SH-SY5Y (cell line): ENCODE results near the gene SLC22A16.

Experiments used
- GATA2 ChIP-seq: IDR thresholded peaks from 2 replicates; pipeline ENCODE4 v1.6.1; 2011; ENCODE audit warnings: mild to moderate bottlenecking, low read depth, low read length
- GATA3 ChIP-seq: IDR thresholded peaks from 2 replicates; pipeline ENCODE4 v1.6.1; 2011; ENCODE audit warnings: low read depth, mild to moderate bottlenecking, low read length, moderate library complexity

Gene SLC22A16

GRCh38 chr6:110401585-110402176 lies 74.7 kb downstream of the SLC22A16 start:
- TF ChIP-seq GATA3, result no peak
- no peak for TF ChIP-seq GATA2

DNA sequence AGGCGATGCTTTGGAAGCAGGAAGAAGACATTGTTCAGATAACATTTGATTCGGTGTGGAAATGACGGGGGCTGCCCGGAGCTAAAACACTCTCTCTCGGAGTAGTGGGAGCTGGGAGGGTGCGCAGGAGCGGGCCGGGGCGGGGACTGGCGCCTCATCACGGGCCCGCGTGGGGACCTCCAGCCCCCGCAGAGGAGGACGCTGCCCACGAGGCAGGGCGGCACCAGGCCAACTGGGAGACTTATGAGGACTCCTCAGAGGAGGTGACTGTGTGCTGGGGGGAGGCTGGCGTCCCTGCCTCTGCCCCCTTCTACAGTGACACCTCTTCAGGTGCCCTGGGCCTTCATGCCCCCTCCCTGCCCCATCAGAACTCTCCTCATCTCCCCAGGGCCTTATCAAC lies 76.2 kb downstream of the SLC22A16 start:
- no peak for TF ChIP-seq GATA3
- no peak for TF ChIP-seq GATA2

DNA sequence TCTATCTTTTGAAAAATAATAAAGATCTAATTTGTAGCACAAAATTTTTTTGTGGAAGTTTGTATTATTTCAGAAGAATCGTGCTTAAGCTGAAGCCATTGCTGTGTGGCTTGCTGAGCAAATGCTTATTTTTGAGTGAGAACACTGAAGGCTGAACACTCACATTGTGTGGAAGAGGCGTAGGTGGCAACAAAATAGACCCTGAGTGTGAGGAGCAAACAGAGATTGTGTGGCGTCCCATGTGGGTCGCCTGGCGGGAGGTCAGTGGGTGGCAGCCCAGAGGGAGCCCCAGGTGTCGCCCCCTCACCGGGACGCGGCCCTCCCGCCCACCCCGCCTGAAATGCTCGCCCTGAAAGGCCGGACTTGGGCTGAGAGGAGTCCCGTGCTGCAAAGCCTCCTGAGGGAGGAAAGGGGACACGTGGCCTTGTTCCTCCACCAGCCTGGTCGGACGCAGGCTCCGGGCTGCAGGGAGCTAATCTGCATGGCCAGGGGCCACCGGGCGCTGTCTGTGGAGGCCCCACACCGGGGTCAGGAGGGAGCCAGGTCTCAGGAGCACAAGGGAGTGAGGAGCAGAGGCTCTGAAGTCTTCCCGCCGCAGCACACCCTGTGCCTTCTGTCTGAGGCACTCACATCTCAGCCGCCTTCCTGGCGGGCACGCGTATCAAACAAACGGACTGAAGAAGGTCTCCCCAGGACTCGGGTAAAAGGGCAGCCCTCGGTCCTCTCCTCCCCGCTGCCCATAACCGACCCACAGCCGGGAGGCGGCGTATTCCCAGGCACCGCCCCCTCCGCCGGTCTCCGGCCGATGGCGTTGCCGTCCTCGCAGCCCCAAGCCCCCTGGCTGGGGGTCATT lies 77.0 kb downstream of the SLC22A16 start:
- TF ChIP-seq GATA2 (no peak), GATA3 (no peak)

- TF ChIP-seq GATA2, result no peak
- no peak for TF ChIP-seq GATA3
Observed at GRCh38 chr6:110398778-110399177, 77.6 kb downstream of the SLC22A16 start.

GRCh38 chr6:110395221-110395620 lies 81.2 kb downstream of the SLC22A16 start:
- TF ChIP-seq GATA3 (no peak), GATA2 (no peak)

DNA sequence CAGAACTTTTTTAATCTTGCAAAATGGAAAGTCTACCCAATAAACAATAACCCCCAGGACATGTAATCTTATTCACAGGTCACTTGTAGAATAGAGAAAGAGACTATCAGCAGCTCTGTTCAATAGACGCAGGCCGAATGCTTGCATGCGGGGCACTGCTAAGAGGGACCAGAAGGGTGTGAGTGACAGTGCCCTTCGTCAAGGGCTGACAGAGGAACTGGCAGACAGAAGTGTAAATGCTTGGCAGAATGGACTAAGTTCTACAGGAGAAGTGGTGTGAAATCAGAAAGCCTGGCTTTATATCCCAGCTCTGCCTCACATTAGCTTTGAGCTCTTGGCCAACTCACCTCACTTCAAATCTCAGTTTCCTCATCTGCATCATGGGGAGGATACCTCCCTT lies 82.0 kb downstream of the SLC22A16 start:
- TF ChIP-seq GATA3 (no peak), GATA2 (no peak)

- no peak for TF ChIP-seq GATA2
- no peak for TF ChIP-seq GATA3
Observed at GRCh38 chr6:110392727-110393126, 83.7 kb downstream of the SLC22A16 start.

DNA sequence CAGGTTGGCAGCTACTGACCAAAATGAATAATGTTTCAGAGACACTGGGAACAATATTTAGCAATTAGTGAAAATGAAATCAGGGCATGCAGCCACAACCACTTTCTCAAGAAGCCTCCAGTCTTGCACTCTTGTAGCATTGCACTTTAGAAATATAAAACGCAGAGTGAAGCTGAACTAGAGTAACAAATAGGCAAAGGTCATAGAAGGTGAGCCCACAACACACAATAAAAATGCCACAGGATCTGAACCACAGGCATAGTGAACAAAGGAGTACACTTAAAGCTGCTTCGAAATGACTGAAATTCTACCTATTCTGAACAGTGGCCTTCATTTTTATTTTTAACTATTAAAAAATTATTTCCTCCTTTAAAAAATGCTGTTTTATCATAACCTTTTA lies 86.0 kb downstream of the SLC22A16 start:
- TF ChIP-seq GATA3, result no peak
- no peak for TF ChIP-seq GATA2

- TF ChIP-seq GATA2 (peak; percentile 19; the same call in 1 of the 2 replicates), GATA3 (no peak)
Observed at GRCh38 chr6:110389689-110390382, 86.6 kb downstream of the SLC22A16 start.

DNA sequence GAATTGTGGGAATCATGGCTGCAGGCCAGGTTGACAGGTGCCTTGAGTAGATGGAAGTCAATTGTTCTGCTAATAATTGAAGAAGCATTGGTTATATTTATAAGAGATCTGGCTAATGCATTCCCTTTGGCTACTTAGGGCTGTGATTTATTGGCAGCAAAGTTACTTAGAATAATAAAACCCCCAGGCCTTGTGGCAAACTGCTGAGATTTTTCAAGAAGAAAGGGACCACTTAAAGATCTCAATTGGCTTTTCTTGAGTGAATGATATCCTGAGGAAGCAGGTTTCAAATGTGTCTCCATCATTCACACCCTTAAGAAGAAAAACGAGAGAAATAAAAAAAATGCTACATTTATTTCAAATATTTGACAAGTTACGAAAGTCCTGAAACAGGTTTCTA lies 88.4 kb downstream of the SLC22A16 start:
- TF ChIP-seq GATA2, result no peak
- TF ChIP-seq GATA3, result no peak

DNA sequence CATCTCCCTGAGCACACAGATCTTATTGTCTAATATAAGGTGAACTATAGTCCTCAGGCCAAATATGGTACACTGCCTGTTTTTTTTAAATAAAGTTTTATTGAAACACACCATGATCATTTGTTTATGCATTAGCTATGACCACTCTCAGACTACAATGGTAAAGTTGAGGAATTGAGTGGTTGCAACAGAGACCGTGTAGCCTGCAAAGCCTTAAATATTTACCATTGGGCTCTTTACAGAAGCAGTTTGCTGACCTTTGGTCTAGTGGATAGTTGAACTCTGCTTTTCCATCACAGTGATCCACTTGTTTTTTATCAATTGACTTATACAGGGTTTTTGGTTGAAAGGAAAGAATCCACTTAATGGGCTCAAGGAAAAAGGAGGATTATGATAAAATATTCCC lies 91.0 kb downstream of the SLC22A16 start:
- TF ChIP-seq GATA3, result no peak
- no peak for TF ChIP-seq GATA2

- TF ChIP-seq GATA2, result no peak
- no peak for TF ChIP-seq GATA3
Observed at GRCh38 chr6:110378552-110378951, 97.9 kb downstream of the SLC22A16 start.
